SKM-1 treated with dmso at 0.1 percent for 144 hours (cell line): ENCODE results near the gene NRN1.
"Not testable (repeated sequence)": the region's sequence is repeated elsewhere in the genome, so short reads cannot be mapped to it uniquely, and the experiment has no call there.

Source experiments
- DNase-seq: peaks from one replicate; lab custom pipeline; 2025; ENCODE audit not compliant: unreplicated experiment; lab: John Stamatoyannopoulos, UW

The NRN1 gene

GRCh38 chr6:5984150-5985089 lies 22.3 kb downstream of the NRN1 start:
- DNase-seq = no peak

GRCh38 chr6:5981126-5982026 lies 25.3 kb downstream of the NRN1 start:
- no peak for DNase-seq

DNA sequence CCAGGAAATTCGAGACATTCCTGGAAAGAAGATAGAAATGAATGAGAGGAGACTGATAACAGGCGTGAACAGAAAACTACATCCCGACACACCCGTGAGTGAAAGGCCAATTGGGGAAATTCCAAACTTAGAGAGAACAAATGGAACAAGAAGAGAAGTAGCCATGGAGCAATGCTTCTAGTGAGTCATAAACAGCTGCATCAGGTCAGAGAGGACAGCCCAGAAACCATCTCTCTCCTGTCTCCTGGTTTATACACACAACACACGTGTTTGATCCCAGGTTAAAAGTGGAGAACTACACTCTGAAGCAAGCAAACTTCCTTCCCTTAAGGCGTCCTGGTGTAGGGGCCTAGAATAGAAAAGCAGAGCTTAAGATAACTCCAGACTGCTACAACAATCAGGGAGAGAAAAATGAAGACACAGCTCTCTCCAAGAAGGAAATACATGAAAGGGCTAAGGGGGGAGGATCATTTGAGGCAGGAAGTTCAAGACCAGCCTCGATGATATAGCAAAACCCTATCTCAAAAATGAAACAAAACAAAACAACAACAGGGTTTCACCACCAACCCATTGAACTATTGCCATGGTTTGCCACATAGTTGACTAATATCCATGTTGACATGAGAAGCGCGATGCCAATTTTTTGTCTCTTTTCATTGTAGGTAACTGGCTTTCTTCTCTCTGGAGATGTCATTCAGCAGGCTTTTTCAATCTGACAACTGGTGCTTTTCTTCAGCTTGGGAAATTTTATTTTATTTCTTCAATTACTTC lies 26.9 kb downstream of the NRN1 start:
- DNase-seq = no peak

- DNase-seq = no peak
Observed at GRCh38 chr6:5976811-5977210, 29.9 kb downstream of the NRN1 start.

GRCh38 chr6:5968817-5969734 lies 37.6 kb downstream of the NRN1 start:
- peak; percentile 16 for DNase-seq

DNA sequence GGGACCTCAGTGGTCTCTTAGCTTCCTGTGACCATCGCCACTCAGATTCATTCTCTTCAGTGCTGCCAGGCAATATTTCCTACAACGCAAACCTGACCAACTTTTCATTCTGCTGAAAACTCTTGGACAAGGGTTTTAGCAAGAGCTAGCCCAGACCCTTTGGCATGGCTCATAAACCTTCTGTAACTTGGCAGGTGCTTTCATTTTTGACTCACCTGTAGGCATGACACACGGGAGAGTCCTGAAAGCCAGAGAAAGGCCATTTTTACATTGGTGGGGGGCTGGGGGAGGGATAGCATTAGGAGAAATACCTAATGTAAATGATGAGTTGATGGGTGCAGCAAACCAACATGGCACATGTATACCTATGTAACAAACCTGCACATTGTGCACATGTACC lies 38.7 kb downstream of the NRN1 start:
- not testable (repeated sequence) for DNase-seq

DNA sequence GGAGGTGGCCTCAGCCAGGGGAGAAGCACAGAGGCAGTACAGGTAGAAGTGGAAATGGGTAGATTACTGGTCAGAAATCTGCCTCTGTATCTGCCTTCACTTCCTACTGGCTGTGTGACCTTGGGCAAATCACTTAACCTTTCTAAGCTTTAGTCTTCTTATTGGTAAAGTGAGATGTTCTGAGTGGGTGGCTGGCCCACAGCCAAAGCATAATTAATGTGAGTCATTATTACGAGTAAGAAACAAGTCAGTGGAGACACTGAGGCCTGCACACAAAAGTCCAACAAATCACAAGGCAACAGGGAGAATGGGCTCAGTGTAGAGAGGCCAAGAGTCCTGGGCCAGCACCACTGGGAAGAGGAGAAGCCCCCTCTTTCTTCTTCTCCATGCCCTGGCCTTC lies 39.1 kb downstream of the NRN1 start:
- no peak for DNase-seq

- no peak for DNase-seq
Observed at GRCh38 chr6:5962794-5963193, 43.9 kb downstream of the NRN1 start.

GRCh38 chr6:5961836-5962235 lies 44.9 kb downstream of the NRN1 start:
- no peak for DNase-seq

DNA sequence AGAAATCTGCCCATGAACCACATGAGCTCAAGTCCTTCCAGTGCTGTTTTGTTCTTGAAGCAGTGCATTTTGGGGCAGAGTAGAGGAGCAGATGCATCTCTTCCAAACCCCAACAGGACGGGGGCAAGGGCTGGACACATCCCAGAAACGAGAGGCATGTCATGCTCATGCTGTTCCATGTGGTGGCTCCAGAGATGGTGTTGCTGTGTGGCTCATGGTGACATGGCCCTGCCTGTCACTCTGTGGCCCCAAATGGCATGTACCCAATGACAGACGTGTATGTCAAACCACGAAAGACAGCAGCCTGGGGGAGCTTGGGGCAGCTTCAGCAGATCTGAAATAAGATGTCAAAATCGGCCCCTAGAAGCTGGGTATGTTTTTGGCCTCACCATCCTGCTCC lies 46.3 kb downstream of the NRN1 start:
- DNase-seq = no peak

GRCh38 chr6:5958921-5959320 lies 47.8 kb downstream of the NRN1 start:
- no peak for DNase-seq

DNA sequence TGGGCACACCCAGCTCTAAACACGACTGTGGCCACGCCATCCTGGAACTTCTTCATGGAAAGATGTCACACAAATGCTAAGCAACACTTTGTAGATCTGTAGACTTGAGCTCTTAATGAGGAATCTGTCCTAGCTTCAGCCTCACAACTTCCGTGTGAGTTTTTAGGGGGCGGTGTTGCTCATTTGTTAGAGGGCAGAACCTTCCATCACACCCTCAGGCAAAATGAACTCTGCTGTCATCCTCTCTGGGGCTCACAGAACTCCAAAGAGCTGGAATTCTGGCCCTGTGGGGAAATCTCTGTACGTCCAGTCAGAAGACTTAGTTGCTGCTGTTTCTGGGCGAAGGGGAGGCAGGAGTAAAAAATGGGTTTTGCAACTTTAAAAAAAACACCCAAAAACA lies 49.8 kb downstream of the NRN1 start:
- DNase-seq = no peak

DNA sequence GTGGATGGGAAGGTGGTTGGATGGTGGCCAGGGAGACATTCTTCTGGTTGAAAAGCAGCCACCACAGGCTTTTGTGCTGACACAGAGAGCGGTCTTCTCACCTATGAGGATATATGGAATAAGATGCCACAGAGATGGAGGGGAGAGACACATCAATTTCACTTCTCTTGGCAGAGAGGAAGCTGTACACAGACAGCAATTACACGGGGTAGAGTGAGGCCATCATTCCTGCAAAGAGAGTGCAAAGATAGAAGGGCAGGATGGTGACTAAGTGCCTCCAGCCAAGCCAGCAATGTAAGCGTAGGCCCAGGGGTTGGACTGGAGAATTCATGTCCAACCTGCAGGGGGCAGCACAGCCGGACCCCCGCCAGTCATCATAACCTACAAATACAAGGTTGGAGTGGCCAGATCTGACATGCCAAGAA lies 56.4 kb downstream of the NRN1 start:
- no peak for DNase-seq
